Fibroblast of lung (primary cell): Measurements from ENCODE around the gene CALY. TPM values are rescaled to one million over a fixed set of nuclear protein-coding genes. Genes with fewer than 3 reads are reported as not detected.
"Not testable (repeated sequence)": the region's sequence is repeated elsewhere in the genome, so short reads cannot be mapped to it uniquely, and the experiment has no call there.

Source experiments
- DNase-seq, 2 donors: peaks; one replicate each; pipeline versions ENCODE4 v3.0.0 to v3.0.0-alpha.2; 2010; ENCODE audit warnings: low read depth in 2 of 2
- H2AFZ ChIP-seq: 2 replicates; pipeline ENCODE4 v1.5.1; 2012; ENCODE audit warnings: low read length, control low read depth, inconsistent platforms
- H3K27ac ChIP-seq: 2 replicates; pipeline ENCODE4 v1.5.1; 2011; ENCODE audit warnings: low read length, control low read depth; ENCODE audit not compliant: insufficient read depth
- H3K27me3 ChIP-seq: 2 replicates; pipeline ENCODE4 v1.5.1; 2011; ENCODE audit warnings: mild to moderate bottlenecking, low read length; ENCODE audit not compliant: control insufficient read depth, insufficient read depth
- H3K36me3 ChIP-seq: 2 replicates; pipeline ENCODE4 v1.5.1; 2011; ENCODE audit warnings: low read length; ENCODE audit not compliant: control insufficient read depth, insufficient read depth
- H3K4me1 ChIP-seq: 2 replicates; pipeline ENCODE4 v1.5.1; 2011; ENCODE audit warnings: low read length; ENCODE audit not compliant: control insufficient read depth, insufficient read depth; ENCODE audit errors: extremely low read depth
- H3K4me2 ChIP-seq: 2 replicates; pipeline ENCODE4 v1.5.1; 2011; ENCODE audit warnings: low read length, control low read depth; ENCODE audit not compliant: insufficient read depth; ENCODE audit errors: extremely low read depth
- H3K4me3 ChIP-seq, 4 experiments: fragments of 200-600 bp in 1 of 4; sonication (generic) in 1 of 4; replicated peaks in 1 of 4; 2 replicates each; pipeline ENCODE4 v1.5.1; 2011 to 2016; ENCODE audit warnings: low read length in 4 of 4, low read depth in 3 of 4, mild to moderate bottlenecking in 3 of 4, control low read depth in 2 of 4, inconsistent platforms in 1 of 4, mixed read lengths in 1 of 4; ENCODE audit not compliant: insufficient read depth in 1 of 4; ENCODE audit errors: control extremely low read depth in 1 of 4
- H3K79me2 ChIP-seq: 2 replicates; pipeline ENCODE4 v1.5.1; 2012; ENCODE audit warnings: mild to moderate bottlenecking, low read length, inconsistent platforms; ENCODE audit not compliant: control insufficient read depth, insufficient read depth
- H3K9ac ChIP-seq: 2 replicates; pipeline ENCODE4 v1.5.1; 2011; ENCODE audit warnings: mild to moderate bottlenecking, low read length, control low read depth; ENCODE audit not compliant: insufficient read depth
- H3K9me3 ChIP-seq: 2 replicates; pipeline ENCODE4 v1.5.1; 2012; ENCODE audit warnings: low read depth, low read length; ENCODE audit not compliant: control insufficient read depth, insufficient read depth
- H4K20me1 ChIP-seq: 2 replicates; pipeline ENCODE4 v1.5.1; 2011; ENCODE audit warnings: low read length; ENCODE audit not compliant: control insufficient read depth, insufficient read depth; ENCODE audit errors: extremely low read depth
- CTCF ChIP-seq, 2 donors: IDR thresholded peaks in 1 of 2; conservative IDR thresholded peaks in 1 of 2; 1 replicate in 1 of 2; 2 replicates in 1 of 2; pipeline ENCODE4 v1.5.1; 2011 to 2012; ENCODE audit warnings: low read length in 2 of 2, control low read depth in 1 of 2, inconsistent platforms in 1 of 2, low read depth in 1 of 2, mild to moderate bottlenecking in 1 of 2
- EZH2 ChIP-seq: IDR thresholded peaks from 2 replicates; pipeline ENCODE4 v1.5.1; 2012; ENCODE audit warnings: low read length, control low read depth, mild to moderate bottlenecking; ENCODE audit errors: missing control alignments
- polyA plus RNA-seq, 2 donors: library from polyadenylated mRNA; depleted of rRNA in 1 of 2; stranded (reverse) in 1 of 2; unstranded in 1 of 2; fragments of >200 nt; gene quantifications; 2 replicates each; pipeline ENCODE4 v1.2.1, GENCODE V29; 2011 to 2012; ENCODE audit warnings: missing spikeins in 1 of 2
- total RNA-seq: library from RNA; depleted of rRNA; stranded (reverse); fragments of >200 nt; gene quantifications from 2 replicates; pipeline ENCODE4 v1.2.1, GENCODE V29; 2014

CALY gene
- total and polyA plus RNA-seq, 2 donors (not counting 1 experiment from before 2014, with no cell fraction given), result not detected

DNA sequence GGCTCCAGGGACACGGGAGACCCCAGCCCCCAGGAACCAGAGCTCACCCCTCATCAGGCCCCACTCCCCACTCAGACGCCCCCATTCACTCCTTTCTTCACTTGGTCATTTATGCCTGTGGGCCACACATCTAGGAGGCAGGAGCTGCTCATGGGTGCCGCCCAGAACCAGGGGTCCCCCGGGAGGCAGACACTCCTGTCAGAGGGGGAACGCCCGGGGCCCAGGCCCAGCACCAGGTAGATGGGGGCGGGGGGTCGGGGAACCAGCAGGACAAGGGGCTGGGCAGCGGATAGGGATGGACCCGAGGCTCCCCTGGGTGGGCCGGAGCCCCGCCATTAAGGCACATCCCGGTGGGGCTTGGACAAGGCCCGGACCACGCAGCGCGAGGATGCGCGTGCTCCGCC is 11.8 kb downstream of the CALY start:
- Histone ChIP-seq H3K4me3 (peak overlapping the region in 1 of 4 experiments; percentile 50), H3K79me2 (no peaks in the 10 kb centered on the region), H2AFZ (no peak overlapping the region), H4K20me1 (no peaks in the 10 kb centered on the region), H3K4me2 (peak overlapping the region; percentile 51), H3K9me3 (no peaks in the 10 kb centered on the region), H3K27ac (no peak overlapping the region), H3K36me3 (no peaks in the 10 kb centered on the region), H3K27me3 (peaks cover 13% of the 10 kb centered on the region), H3K9ac (no peak overlapping the region), H3K4me1 (peaks cover 9% of the 10 kb centered on the region)
- DNase-seq, result no peak
- no peak for TF ChIP-seq EZH2
- TF ChIP-seq CTCF (conservative IDR thresholded peaks at IDR 0.05 in 1 of 2, IDR thresholded peaks at IDR 0.05 in 1 of 2; ENCODE audit: low read depth in 1 of 2, low read length in 2 of 2), result no peak

DNA sequence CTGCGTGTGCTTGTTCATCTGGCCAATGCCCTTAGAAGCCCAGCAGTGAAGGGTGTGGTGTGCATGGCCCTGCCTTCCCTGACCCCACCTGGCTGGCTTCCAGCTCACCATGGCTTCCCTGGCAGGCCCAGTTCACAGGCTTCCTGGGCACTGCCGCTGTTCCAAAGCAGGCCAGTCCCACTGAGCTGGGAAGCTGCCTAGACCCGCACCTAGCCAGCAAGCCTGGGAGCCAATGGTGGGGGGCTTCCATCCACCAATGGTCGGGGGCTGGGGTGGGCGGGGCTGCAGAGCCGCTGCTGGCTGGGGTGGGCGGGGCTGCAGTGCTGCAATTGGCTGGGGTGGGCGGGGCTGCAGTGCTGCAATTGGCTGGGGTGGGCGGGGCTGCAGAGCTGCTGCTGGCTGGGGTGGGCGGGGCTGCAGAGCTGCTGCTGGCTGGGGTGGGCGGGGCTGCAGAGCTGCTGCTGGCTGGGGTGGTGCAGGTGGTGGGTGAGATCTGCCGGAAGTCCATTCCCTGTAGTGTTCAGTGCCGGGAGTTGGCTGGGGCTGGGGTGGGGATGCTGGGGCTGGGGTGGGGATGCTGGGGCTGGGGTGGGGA is 12.4 kb downstream of the CALY start:
- peaks cover 7% of the 10 kb centered on the region for H3K4me1 ChIP-seq
- H3K27me3 ChIP-seq, result peaks cover 13% of the 10 kb centered on the region
- peak; percentile 58 to 82 for DNase-seq
- no peaks in the 10 kb centered on the region for H3K36me3 ChIP-seq
- no peaks in the 10 kb centered on the region for H3K79me2 ChIP-seq
- H3K9ac ChIP-seq, result no peak overlapping the region
- H3K9me3 ChIP-seq, result no peaks in the 10 kb centered on the region
- H3K27ac ChIP-seq, result no peak overlapping the region
- TF ChIP-seq CTCF (conservative IDR thresholded peaks at IDR 0.05 in 1 of 2, IDR thresholded peaks at IDR 0.05 in 1 of 2; ENCODE audit: low read depth in 1 of 2, low read length in 2 of 2), result no peak
- no peak for TF ChIP-seq EZH2
- peak overlapping the region in 2 of 4 experiments; percentile 6 to 20 for H3K4me3 ChIP-seq
- H2AFZ ChIP-seq, result no peak overlapping the region
- H3K4me2 ChIP-seq, result peak overlapping the region; percentile 13
- no peaks in the 10 kb centered on the region for H4K20me1 ChIP-seq

DNA sequence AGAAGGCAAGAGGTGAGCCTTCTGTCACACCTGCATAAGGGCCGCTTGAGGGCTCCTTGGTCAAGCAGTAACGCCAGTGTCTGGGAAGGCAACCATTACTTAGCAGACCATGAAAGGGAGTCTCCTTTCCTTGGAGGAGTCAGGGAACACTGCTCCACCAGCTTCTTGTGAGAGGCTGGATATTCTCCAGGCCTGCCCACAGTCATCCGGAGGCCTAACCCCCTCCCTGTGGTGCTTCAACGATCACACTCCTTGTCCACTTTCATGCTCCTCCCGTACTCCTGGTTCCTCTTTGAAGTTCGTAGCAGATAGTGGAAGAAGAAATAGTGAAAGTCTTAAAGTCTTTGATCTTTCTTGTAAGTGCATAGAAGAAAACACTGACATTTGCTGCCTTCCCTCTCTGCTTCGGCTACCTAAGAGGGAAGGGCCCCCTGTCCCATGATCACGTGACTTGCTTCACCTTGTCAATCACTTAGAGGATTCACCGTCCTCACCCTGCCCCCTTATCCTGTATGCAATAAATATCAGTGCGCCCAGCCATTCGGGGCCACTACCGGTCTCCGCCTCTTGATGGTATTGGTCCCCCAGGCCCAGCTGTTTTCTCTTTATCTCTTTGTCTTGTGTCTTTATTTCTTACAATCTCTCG is 14.5 kb downstream of the CALY start:
- peaks cover 13% of the 10 kb centered on the region for H3K27me3 ChIP-seq
- not testable (repeated sequence) for H3K9me3 ChIP-seq, H3K4me1 ChIP-seq, H3K4me2 ChIP-seq, H3K36me3 ChIP-seq, H3K9ac ChIP-seq, H3K27ac ChIP-seq, H2AFZ ChIP-seq, H3K4me3 ChIP-seq, H3K79me2 ChIP-seq, DNase-seq, H4K20me1 ChIP-seq

- not testable (repeated sequence) for H3K9me3 ChIP-seq, H3K4me1 ChIP-seq, H3K36me3 ChIP-seq, H3K4me2 ChIP-seq, H3K27ac ChIP-seq, H4K20me1 ChIP-seq, H3K27me3 ChIP-seq, H2AFZ ChIP-seq, H3K9ac ChIP-seq, H3K4me3 ChIP-seq, DNase-seq, H3K79me2 ChIP-seq
These were observed 15.8 kb downstream of the CALY start for GRCh38 chr10:133320852-133321422.
